GM21786 (cell line): ENCODE data around the gene FAM20C.
A peak's percentile ranks its signal among the peaks of the same experiment; 100 is the strongest.

Source experiments
- ATAC-seq: cut with Tn5 transposase; IDR thresholded peaks from one replicate; pipeline ENCODE4 v1.9.1; 2021; ENCODE audit not compliant: unreplicated experiment

Gene FAM20C

DNA sequence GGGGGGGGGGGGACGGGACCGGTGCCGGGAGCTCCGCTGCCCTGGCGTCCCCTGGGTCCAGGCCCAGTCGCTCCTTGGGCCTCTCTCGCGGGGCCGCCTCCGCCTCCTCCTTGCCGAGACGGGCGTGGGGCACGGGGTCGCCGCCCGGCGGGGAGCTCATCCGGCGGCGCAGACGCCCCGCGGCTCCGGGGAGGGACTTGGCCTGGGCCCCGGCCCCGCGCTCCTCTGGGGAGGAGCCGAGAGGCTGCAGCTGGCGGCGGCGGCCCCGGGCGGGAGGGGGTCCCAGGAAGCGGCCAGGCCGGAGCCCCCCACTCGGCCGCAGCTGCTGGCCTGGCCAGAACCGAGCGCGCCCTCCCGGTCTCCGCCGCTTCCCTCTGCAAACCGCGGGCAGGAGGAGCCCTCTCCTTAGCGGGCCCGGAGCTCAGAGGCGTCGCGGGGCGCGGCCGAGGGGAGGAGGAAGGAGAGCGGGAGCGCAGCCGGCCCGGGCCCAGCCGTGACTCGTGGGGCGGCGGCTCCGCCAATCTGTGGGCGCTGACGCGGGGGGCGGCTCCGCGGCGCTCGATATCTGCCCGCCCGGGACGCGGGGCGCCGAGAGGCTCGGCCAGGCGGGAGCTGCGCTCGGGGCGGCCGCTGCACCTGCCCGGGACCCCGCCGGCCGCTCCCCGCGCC, at the start of gene FAM20C:
FAM20C (plus strand) TSS at position 591 of the 669 bp plus-strand sequence. CDS start 629 bp downstream, outside the sequence.
- no peak for ATAC-seq

DNA sequence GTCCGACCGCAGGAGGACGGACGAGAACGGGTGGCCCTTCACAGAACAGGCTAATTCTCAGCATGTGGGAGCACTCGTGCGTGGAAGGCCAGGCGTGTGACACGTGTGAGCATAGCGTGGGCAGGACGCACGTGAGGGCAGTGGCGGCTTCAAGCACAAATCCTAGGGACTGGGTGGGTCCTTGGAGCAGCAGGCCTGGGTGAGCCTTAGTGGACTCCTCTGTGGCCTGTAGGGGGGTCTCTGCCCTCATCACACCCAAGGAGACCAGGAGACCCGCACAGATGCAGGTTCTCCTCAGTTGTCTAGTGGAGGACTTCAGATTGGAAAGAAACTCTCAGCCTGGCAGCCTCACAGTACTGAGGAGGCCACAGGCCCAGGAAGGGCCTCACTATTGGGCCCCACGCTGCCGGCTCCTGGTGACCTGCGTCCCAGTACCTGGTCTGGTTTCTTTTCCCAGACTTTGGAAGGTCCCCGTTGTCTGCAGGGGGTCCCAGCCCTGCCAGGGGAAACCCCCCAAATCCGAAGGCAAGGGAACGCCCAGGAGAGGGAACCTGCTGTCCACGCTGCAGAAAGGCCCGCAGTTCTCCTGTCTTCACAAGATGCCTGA, 49.1 kb upstream of the FAM20C start:
- ATAC-seq = no peak

DNA sequence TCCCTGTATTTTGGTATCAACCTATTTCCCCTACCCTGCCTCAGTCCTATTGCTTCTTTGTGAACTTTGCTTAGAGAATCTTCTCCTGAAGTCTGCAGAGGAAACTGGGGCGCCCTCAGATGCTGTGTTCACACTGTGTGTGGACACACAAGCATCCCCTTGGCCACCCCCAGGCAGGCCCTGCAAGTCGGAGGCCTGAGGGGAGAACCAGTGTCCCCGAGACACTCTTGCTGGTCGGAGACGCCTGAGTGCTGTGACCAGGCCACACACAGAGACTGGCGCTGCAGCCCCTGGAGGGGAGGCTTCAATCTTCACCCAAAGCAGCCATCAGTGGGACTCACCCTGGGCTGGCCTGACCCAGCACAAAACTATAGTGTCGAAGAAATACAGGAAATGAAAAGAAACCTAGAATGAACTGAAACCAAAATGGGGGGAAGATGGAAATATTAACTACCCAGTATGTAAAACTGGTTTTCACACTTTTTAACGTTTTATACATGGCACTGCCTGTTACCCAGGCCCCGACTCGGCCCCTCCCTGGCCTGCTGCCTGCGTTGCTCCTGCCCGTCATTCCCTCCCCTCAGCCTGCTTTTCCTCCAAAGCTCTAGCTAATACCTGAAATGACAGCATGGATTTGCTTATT, 48.4 kb upstream of the FAM20C start:
- no peak for ATAC-seq

DNA sequence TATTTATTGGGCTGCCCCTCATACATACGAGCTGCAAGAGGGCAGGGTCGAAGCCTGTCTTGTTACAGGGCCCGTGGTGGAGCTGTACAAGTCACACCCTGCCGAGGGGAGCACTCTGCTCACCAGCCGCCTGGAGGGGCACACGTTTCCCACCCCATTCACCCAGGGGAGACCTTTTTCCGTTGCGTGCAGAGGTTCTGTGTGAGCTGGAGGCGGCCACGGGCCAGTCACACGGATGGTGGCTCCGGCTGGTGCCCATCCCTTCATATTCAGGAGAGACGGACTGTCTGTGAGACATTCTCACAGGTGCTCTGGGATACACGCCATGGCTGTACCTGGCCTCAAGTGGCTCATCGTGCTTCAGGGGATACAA, 47.9 kb upstream of the FAM20C start:
- ATAC-seq = no peak

DNA sequence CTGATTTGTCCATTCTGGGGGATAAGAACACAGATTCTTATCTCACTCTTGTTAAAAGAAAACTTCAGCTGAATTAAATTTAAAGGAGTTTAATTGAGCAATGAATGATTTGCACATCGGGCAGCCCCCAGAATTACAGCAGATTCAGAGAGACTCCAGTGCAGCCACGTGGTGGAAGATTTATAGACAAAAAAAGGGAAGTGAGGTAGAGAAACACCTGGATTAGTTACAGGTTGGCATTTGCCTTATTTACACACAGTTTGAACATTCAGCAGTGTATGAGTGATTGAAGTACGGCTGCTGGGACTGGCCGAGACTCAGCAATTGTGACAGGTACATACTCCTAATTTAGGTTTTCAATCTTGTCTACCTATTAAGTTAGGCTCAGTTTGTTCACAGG, 46.5 kb upstream of the FAM20C start:
- no peak for ATAC-seq

DNA sequence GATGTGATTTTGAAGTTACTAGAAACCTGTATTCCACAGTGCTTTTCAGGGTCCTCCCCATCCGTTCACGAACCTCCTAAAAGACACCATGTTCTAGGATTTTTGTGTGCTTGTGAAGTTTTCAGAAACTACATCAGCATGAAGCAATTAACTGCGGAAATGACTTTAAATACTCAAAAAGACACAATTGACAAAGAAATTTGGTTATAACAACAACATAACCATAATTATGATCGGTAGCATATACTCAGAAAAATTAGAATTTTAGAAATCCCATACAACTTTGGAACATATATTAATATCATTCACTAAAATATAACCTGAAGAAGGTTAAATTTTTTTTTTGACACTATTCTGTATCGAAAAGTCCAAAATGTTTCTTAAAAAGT, 43.8 kb upstream of the FAM20C start:
- no peak for ATAC-seq

DNA sequence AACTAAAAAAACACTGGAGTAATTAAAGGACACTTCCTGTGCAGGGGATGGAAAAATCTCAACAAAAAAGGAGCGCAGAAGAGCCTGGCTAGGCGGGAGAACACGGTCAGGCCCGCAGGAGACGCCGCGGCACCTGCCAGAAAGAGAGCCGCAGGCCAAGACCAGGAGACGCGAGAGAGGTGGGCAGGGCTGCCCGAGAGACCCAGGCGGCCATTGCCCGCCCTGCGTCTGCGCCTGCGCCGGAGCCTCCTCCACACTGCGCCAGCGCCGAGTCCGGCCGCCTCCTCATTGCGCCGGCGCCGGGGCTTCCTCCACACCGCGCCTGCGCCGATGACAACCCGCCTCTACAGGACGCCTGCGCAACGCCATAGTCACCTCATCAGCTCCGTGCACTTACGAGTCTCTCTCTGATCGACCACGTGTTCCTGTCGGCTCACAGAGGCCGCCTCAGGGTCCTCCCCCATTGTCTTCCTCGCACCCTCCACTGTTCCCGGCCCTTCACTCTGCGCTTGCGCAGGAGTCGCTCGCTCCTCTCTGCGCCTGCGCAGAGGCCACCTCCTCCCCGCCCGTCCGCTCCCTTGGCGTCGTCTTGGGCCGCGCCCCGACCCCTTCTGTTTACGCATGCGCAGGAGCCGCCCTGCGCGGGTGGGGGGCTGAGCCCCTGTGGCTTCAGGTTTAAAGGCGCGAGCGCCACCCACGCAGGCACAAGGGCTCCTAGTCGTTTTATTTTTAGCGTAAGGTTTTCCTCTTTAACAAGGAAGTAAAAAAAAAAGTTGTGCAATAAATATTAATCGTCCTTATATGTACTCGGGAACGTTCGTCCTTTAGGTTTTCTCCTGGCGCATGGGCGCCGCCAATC, 43.2 kb upstream of the FAM20C start:
- peak; percentile 98 for ATAC-seq

DNA sequence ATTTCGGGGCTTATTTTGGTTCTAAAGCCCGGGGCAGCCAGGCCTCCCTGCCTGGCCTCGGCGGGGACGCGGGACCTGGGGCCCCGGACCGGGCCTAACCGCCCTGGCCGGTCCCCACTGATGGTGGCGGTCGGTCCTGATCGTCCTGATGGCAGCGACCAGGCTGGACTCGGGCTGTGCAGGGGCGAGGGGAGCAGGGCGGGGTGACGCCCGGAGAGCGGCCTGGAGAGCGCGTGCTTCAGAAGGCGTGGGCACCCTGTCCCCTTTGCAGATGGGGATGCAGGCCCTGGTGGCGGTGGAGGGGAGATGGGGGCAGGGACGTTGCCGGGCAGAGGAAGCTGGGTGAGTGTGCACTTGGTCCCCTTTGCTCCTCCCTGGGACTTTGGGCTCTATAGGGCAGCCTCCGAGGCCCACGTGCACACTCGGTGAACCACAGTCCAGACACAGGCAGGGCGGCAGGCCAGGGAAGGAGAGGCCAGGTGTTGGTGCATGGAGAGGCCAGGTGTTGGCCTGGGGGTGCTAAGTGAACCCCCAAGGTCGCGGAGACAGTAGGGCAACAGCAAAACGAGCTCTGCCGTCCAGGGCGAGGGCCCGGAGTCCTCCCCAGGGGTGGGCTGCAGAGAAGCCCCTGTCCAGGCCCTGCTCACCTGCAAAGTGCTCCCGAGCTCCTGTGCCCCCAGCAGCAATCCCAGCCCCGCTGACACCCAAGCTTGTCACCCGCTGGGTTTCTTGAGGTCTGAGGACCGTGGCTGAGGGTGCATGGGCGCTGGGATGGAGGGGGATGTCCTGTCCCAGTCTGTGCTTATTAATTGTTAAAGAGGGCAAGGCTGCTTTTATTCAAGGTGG, 42.4 kb upstream of the FAM20C start:
- ATAC-seq = peak; percentile 9

DNA sequence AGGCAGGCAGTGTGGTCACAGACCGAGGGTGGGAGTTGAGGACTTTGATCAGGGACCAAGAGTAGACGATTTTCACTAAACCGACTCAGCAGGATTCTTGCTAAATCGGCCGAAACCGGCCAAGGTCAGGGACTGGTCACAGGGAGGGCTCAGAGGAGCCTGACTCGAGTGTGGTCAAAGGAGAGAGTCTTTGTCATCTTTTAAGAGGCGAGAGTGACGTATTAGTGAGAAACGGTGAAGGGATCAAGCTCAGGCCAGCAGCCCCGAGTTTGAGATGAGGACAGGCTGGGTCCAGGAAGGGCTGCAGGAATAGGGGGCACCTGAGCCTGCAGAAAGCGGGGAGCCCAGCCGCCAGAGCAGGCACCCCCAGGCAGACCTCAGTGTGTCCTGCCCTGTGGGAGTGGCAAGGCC, 41.6 kb upstream of the FAM20C start:
- no peak for ATAC-seq

DNA sequence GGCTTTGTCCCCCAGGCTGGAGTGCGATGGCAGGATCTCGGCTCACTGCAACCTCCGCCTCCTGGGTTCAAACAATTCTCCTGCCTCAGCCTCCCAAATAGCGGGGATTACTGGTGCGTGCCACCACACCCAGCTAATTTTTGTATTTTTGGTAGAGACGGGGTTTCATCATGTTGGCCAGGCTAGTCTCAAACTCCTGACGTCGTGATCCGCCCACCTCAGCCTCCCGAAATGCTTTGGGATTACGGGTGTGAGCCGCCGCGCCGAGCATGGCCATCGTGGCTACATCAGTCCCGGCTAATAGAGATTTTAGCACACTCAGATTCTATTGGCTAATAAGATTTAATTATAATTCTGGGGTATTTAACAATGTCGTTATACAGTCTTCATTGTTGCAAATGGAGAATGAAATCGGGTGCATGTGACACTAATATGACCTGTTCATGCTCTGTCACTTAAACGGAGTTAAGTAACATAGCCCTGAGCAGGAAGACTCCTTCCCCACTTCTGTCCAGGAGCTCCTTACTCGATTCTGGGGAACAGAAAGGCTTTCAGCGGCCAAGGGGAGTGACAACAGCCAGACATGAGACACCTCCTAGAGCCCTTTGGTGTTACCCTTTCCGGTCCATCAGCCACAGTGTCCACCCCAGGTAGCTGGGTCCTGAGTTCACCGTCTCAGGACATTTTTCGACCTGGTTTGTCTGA, 40.9 kb upstream of the FAM20C start:
- no peak for ATAC-seq

DNA sequence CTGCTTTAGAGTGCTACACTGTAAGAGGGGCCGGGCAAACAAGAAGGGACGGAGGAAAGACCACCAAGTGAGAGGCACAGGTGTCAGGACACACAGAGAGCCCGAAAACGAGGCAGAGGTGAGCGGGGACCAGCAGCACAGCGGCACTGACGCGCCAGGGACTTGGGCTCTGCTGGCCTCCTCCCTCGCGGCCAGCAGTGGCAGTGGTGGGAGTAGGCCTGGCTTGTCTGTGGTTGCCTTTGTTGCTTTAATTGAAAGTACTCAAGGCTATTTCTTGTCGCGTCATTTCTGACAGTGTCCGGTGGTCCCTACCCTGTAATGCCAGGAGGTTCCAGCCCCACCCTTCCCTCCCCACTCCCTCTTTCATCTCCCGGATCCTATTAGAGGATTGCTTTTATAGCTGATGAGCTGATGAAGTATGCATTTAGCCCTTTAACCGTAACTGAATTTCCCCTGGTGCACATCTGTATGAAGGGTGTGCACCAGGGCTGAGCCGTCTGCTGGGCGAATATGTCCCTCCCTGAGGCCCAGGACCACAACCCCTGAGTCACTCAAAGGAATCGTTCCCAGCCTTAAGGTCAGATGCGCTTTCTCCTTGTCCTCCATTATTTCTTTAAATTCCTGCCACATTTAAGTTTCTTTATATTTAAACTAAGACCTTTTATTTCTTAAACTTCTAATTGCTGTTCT, 39.5 kb upstream of the FAM20C start:
- no peak for ATAC-seq

DNA sequence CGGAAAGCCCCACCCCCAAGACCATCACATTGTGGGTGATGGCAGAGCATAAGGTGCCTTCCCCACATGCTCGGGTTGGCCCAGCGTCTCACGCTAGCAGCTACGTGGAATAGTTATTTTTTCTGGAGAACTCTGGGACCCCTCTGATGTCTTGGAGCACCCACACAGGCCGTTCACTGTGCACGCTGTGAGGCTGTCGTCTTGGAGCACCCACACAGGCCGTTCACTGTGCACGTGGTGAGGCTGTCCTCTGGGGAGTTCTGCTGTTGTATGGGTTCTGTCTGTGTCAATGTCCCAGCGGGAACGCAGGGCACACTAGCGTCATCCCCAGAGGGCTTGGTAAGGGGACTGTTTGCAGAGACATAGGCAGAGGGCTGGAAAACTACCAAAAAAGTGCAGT, 38.8 kb upstream of the FAM20C start:
- no peak for ATAC-seq

DNA sequence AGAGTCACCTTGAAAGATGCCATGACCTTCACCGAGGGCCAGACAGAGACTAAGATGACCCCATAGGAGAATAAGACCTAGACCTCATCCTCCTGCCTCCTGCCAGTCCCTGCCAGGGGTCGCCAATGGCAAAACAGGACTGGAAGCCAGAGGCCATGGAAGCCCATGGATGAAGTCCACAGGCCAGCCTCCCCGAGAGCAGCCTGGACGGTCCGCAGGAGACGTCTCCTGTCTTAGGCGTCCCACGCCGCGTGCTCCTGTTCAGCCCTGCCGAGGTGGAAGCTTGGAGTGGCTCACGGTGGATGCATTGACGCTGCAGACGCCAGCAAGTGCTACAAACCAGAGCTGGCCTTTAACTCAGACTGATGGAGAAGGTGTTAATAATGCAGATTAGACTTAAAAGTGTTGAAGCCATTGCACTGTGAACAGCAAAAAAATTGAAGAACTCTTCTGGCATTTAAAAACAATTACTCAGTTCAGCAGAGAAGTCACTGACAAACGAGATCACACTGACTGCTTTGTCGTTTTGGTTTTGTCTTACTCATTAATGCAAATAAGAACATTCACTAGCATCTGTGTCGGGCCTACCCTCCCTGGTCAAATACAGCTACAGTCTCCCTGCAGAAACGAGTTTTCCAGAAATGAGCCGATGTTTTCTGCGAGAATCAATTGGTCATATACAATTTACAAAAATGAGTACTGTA, 38.1 kb upstream of the FAM20C start:
- ATAC-seq = no peak

DNA sequence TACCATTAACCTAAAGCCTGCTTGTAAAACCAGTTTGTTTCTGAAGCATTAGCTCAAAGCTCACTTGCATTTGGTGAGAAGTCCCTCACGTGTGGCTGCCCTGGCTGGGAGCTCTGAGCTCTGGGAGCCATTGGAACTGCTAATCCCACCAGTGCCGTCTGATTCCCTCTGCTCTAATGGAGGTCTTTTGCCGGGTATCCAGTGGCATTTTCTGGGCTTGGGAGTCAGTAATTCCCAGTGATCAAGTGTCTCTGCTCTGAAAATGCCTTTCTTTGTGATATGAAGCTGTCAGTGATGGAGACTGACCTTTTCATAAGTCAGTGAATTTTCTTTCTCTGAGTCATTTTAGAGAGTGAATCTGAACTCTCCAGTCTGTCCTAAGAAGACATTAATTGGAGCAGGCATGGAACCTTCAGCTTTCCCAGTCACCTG, 36.9 kb upstream of the FAM20C start:
- no peak for ATAC-seq

DNA sequence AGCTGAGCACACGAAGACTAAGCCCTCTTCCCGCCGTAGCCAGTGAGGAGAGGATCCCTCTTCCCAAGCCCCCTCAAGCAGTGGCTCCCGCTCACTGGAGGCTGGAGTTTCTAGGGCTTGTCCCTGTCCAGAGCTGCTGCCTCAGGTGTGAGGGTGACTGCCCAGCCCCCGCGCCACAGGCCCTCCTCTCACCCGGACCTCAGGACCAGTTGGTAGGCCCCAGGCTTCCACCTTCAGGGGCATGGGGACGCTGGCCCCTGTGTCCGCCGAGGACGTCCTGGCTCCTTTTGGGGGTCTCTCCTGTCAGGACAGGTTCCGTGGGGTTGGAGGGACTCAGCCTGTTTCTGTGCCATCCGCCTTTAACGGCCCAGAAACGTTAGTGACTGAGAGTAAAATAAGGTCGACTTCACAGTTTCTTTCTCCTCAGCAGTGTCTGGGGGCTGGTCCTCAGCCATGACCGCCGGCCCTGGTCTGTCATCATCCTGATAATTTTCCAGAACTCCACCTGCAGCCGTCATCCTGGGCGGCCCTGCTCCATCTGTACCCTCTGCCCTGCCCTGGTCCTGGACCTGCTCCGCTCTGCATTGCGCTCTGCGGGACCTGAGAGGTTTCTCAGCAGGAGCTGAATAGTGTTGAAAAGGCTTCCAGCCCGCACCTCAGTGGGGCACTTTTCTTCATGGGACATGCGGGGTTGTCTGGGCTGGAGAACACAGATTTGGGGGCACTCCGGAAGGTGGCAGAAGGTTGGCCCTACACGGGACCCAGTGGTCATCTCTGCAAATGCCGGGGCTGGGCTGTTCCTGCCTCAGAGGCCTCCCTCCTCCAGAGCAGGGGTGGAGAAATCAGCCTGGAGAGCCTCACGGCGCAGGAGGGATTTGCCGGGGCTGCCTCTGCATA, 36.0 kb upstream of the FAM20C start:
- ATAC-seq = no peak

DNA sequence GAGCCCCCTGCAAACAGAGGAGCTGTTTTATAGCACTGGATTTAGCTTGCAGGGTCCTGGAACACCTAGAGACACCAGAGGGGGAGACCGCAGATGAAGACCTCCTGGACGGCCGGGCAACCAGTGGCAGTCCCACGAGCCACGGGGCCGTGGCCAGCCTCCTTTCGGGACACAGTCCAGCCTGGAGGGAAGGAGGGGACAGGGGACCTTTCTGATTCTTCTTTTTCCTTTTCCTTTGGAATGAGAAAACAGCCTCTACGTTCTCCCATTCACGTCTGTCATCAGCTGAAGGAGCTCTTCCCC, 35.4 kb upstream of the FAM20C start:
- no peak for ATAC-seq

DNA sequence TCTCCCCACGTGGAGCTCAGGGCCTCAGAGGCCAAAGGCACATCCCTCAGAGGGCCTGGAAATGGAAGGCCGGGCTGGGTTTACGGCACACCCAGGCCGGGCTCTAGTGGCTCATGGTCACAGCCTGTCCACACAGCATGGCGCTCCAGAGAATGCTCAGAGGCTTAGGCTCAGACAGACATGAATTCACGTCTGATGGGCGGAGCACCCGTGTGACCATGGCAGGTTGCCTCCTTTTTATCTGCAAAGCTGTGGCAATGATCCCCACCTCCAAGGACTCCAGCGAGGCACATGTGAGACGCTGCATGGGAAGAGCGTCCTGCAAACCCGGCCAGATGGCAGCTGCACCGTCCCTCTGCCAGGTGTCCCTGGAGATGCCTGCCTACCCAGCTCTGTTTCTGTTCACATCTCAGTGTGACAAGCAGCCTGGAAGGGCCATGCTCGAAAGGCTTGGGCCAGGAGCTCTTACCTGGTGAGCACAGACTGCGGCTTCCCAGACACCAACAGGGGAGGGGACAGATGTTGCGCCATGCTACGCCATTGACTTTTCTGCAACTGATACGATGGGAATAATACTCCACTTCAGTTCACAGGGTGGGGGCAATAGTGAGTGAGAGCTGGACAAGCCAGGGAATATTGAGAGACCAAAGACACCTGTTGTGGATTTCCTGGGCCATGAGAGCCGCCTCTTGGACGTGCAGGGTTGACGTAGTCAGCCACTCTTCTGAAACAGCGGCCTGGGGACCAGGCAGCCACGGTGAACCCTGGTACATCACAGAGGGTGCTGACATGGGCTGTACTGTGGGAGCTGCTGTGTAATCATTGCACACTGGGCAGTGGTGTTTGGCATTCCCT, 34.4 kb upstream of the FAM20C start:
- no peak for ATAC-seq
